Psoas muscle (tissue), 8 donors: ENCODE measurements around the gene EFHB. TPM values are rescaled to one million over a fixed set of nuclear protein-coding genes. Genes with fewer than 3 reads are reported as not detected.

ENCODE experiments used
- ATAC-seq, 4 donors: fragments of 200-7000 bp; cut with Tn5 transposase; one replicate each; pipeline ENCODE4 v1.9.1; 2020; ENCODE audit warnings: moderate library complexity in 3 of 4, mild to moderate bottlenecking in 2 of 4
- DNase-seq, 2 donors: peaks; one replicate each; pipeline ENCODE4 v3.0.0-alpha.2; 2020
- H3K27ac ChIP-seq: fragments of 200-600 bp; one replicate; pipeline ENCODE4 v1.8.0; 2022
- H3K27me3 ChIP-seq, 3 donors: fragments of 200-600 bp in 1 of 3; one replicate each; pipeline versions ENCODE4 v1.6.1 to v1.8.0; 2013 to 2022; ENCODE audit warnings: low read length in 2 of 3, mild to moderate bottlenecking in 2 of 3, moderate library complexity in 1 of 3; ENCODE audit not compliant: insufficient read depth in 3 of 3
- H3K36me3 ChIP-seq, 2 donors: fragments of 200-600 bp in 1 of 2; one replicate each; pipeline versions ENCODE4 v1.6.1 to v1.8.0; 2013 to 2022; ENCODE audit warnings: low read depth in 1 of 2, mild to moderate bottlenecking in 1 of 2, moderate library complexity in 1 of 2; ENCODE audit not compliant: insufficient read depth in 1 of 2
- H3K4me1 ChIP-seq: fragments of 200-600 bp; one replicate; pipeline ENCODE4 v1.8.0; 2022
- H3K4me3 ChIP-seq: fragments of 200-600 bp; one replicate; pipeline ENCODE4 v1.8.0; 2022; ENCODE audit warnings: mild to moderate bottlenecking
- H3K9me3 ChIP-seq: fragments of 200-600 bp; one replicate; pipeline ENCODE4 v1.8.0; 2022
- WGBS, 3 donors: extraction: QIAGEN DNeasy Blood & Tissue Kit; methylation state at CpG; one replicate each; pipeline versions ENCODE4 v1.1.6 to v1.1.7; 2013; 5-methylcytosine and 5-hydroxymethylcytosine counted together
- intact Hi-C, 2 donors: fragments of 100-400 bp; cut with DNase I; formaldehyde crosslinking; loops; one replicate each; pipeline versions ENCODE4 v1.11.0 to v1.14.2; 2022
- polyA plus RNA-seq, 3 donors: library from polyadenylated mRNA; stranded (reverse); fragments of 200-250 nt; gene quantifications; one replicate each; pipeline ENCODE4 v1.2.3, GENCODE V29; 2013
- total RNA-seq, 4 donors: library from RNA; stranded (reverse); fragmentation: NEBNext Ultra II Directional in 2 of 4; extraction: Animal tissue kit (Norgen Biotek cat#: 25700) in 2 of 4; gene quantifications; one replicate each; pipeline versions ENCODE4 v1.2.1 to v1.2.4, GENCODE V29; 2021 to 2023
- TF ChIP-seq, protein P1 (sequence below): fragments of 200-600 bp; IDR thresholded peaks from one replicate; pipeline ENCODE4 v1.8.0; 2022; ENCODE audit warnings: antibody characterized with exemption
- donor health status: healthy with polysubstance abuse.
- donor health status: DM: no; HTN: no; CAD: no; lungs with moderate emphysema.
- donor health status: Bipolar disorder and iron deficiency.
- donor health status: healthy.
- donor health status: DM: yes; HTN: yes; CAD: no.
- donor health status: DM: no; HTN: no; CAD: no.
- donor health status: DM: no; HTN: no; CAD: no.
- donor health status: DM: yes; HTN: yes; CAD: no.

Gene EFHB
- total and polyA plus RNA-seq, 7 donors, result 0.07 to 0.43 (median 0.28) TPM; not detected in 3

DNA sequence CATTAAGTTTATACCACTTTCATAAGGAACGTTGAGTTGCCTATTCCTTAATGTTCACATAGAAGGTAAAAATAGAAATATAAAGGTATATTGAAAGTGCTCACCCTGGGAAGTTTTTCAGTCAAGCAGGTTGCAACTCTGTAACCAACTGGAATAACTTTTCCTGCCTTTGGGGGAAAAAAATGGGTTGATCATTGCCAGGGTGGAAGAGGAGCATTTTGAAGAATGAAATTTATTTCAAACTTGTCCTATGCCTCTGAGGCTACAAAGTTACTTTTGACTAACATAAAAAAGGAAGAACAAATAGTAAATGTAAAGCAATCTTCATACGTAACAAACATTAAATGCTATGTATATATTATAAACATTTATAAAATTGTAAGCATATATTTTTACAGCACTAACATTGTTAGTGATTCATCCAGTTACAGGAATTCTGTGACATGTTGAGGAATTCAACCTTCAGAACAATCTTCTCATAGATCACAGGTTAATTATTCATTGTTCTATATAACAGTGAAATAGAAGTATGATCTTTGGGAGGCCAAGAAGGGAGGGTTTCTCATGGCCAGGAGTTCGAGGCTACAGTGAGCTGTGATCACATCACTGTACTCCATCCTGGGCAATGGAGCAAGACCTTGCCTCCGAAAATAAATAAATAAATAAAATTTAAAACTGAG lies 13.5 kb downstream of the EFHB start:
- Histone ChIP-seq H3K27me3 (no peaks in the 10 kb centered on the region), H3K27ac (no peak overlapping the region), H3K9me3 (no peaks in the 10 kb centered on the region), H3K36me3 (no peaks in the 10 kb centered on the region), H3K4me3 (no peak overlapping the region), H3K4me1 (no peaks in the 10 kb centered on the region)
- DNase-seq (no peak), ATAC-seq (no peak)
- TF ChIP-seq, protein P1, sequence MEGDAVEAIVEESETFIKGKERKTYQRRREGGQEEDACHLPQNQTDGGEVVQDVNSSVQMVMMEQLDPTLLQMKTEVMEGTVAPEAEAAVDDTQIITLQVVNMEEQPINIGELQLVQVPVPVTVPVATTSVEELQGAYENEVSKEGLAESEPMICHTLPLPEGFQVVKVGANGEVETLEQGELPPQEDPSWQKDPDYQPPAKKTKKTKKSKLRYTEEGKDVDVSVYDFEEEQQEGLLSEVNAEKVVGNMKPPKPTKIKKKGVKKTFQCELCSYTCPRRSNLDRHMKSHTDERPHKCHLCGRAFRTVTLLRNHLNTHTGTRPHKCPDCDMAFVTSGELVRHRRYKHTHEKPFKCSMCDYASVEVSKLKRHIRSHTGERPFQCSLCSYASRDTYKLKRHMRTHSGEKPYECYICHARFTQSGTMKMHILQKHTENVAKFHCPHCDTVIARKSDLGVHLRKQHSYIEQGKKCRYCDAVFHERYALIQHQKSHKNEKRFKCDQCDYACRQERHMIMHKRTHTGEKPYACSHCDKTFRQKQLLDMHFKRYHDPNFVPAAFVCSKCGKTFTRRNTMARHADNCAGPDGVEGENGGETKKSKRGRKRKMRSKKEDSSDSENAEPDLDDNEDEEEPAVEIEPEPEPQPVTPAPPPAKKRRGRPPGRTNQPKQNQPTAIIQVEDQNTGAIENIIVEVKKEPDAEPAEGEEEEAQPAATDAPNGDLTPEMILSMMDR, result no peak
- 70 to 87% (median 84%) methylated on average over 4 of the region's 4 CpGs for WGBS, 3 donors
- intact Hi-C loops, result no loop called here

DNA sequence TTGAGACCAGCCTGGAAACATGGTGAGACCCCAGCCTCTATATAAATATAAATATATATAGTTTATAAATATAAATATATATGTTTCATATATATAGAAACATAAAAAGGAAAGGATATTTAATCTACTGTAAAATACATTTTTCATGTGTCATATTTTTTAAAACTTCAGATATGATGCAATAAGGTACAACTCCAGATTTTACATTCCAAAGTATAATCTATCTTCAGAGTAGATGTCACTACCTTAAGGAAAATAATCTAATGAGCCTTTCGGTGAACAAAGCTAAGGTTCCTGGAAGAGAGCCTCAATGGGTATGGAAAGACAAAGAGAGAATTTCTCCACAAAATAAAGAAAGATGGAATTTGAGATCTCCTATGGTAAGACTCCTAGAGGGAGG lies 16.9 kb downstream of the EFHB start:
- TF ChIP-seq, protein P1, result no peak
- intact Hi-C loops, result no loop called here
- Histone ChIP-seq H3K4me3 (no peak overlapping the region), H3K36me3 (no peaks in the 10 kb centered on the region), H3K27ac (no peak overlapping the region), H3K9me3 (peaks cover 15% of the 10 kb centered on the region), H3K4me1 (no peaks in the 10 kb centered on the region), H3K27me3 (no peaks in the 10 kb centered on the region)
- DNase-seq (no peak), ATAC-seq (no peak)
- 94 to 100% (median 96%) methylated on average over 1 of the region's 1 CpG for WGBS, 3 donors

DNA sequence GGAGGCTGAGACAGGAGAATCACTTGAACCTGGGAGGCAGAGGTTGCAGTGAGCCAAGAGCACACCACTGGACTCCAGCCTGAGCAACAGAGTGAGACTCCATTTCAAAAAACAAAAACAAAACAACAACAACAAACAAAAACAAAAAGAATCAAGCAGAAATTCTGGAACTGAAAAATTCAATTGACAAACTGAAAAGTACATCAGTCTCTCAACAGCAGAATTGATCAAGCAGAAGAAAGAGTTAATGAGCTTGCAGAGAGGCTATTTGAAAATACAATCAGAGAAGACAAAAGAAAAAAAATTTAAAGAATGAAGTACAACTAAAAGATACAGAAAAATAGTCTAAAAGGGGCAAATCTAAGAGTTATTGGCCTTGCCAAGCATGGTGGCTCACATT lies 22.6 kb downstream of the EFHB start:
- intact Hi-C loops, result no loop called here

DNA sequence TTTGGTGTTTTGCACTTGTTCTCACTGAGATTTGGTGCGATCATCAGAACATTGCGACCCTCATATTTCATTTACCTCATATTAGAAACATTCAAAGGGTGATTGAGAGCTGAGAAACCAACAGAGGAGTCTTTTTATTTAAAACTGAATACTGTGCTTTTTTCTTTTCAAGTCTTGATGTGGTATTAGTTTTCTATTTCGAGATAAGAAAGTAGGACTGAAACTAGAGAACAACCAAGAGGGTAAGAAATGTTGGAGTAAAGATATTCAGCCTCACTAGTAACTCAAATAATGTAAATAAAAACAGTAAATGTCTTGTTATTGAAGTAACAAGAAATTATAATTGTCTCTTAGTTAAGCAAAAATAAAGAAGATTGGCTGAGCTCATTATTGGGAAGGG lies 26.5 kb downstream of the EFHB start:
- intact Hi-C loops, result no loop called here
- H3K9me3 ChIP-seq, result peaks cover 22% of the 10 kb centered on the region
- H3K4me3 ChIP-seq, result no peak overlapping the region
- WGBS, 3 donors, result 83 to 94% (median 91%) methylated on average over 3 of the region's 3 CpGs
- TF ChIP-seq, protein P1, result no peak
- no peaks in the 10 kb centered on the region for H3K27me3 ChIP-seq
- DNase-seq (no peak), ATAC-seq (no peak)
- no peaks in the 10 kb centered on the region for H3K4me1 ChIP-seq
- no peak overlapping the region for H3K27ac ChIP-seq
- no peaks in the 10 kb centered on the region for H3K36me3 ChIP-seq

More for the DNA sequence above, 22.6 kb downstream of the EFHB start:
- H3K36me3 ChIP-seq, result no peaks in the 10 kb centered on the region
- DNase-seq, result no peak
- H3K9me3 ChIP-seq, result peaks cover 31% of the 10 kb centered on the region
- H3K4me3 ChIP-seq, result no peak overlapping the region
- no peaks in the 10 kb centered on the region for H3K4me1 ChIP-seq
- no peaks in the 10 kb centered on the region for H3K27me3 ChIP-seq
- H3K27ac ChIP-seq, result no peak overlapping the region
- TF ChIP-seq, protein P1, result no peak
- ATAC-seq, result no peak

DNA sequence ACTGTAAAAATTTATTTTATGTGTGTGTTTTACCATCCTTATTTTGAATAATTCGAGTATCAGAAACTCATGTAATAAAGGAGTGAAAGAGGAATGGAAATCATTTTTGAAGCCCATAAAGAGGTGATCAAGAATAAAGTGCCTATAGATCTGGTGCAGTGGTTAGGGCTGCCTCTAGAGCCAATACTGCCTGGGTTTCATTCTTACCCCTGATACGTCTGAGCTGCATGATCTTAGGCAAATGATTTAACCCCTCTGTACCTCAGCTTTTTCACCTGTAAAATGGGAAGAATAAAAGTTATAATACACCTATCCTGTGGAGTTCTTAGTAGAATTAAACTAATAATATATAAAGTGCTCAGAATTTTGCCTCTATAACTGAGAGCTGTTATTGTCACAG lies 30.4 kb downstream of the EFHB start:
- no peaks in the 10 kb centered on the region for H3K36me3 ChIP-seq
- H3K9me3 ChIP-seq, result peaks cover 13% of the 10 kb centered on the region
- ATAC-seq (no peak), DNase-seq (no peak)
- intact Hi-C loops, result no loop called here
- no peaks in the 10 kb centered on the region for H3K27me3 ChIP-seq
- no peak overlapping the region for H3K4me3 ChIP-seq
- TF ChIP-seq, protein P1, result no peak
- no peak overlapping the region for H3K27ac ChIP-seq
- no peaks in the 10 kb centered on the region for H3K4me1 ChIP-seq
- 78 to 84% (median 79%) methylated on average over 2 of the region's 2 CpGs for WGBS, 3 donors
